ENCODE measurements around the gene SCFD2. TPM values are rescaled to one million over a fixed set of nuclear protein-coding genes. Genes with fewer than 3 reads are reported as not detected.
A peak's percentile ranks its signal among the peaks of the same experiment; 100 is the strongest.

Gene SCFD2
- polyA plus RNA-seq, 3 donors, result 5.4 to 9.4 (median 6.7) TPM

- no peak for DNase-seq
- H3K27me3 Mint-ChIP-seq (ENCODE audit: low read depth in 3 of 3), result peaks cover 1 to 4% (median 2%) of the 10 kb centered on the region in 3 donors
Measured at GRCh38 chr4:52846502-52846901, 519.4 kb downstream of the SCFD2 start.

GRCh38 chr4:52844596-52844995 is 521.3 kb downstream of the SCFD2 start:
- DNase-seq, result no peak
- Mint-ChIP-seq H3K36me3 (no peaks in the 10 kb centered on the region), H3K27me3 (ENCODE audit: low read depth in 3 of 3) (peaks cover 1 to 5% (median 2%) of the 10 kb centered on the region in 3 donors), H3K4me1 (peaks cover 20% of the 10 kb centered on the region), H3K27ac (peak overlapping the region in 4 of 7 donors; percentile 37 to 70 (median 44)), H3K4me3 (no peak overlapping the region), H3K9me3 (peaks cover 0 to 5% (median 0%) of the 10 kb centered on the region in 7 donors)
- Histone ChIP-seq H3K27me3 (ENCODE audit: control insufficient read depth in 2 of 2, insufficient read depth in 2 of 2, low read length in 2 of 2) (no peaks in the 10 kb centered on the region), H3K4me2 (replicated peaks; ENCODE audit: extremely low read depth, low read length, poor library complexity, severe bottlenecking) (no peak overlapping the region), H3K4me1 (ENCODE audit: control insufficient read depth in 1 of 2, insufficient read depth in 2 of 2, low read length in 2 of 2) (peaks cover 16 to 17% of the 10 kb centered on the region in 2 donors), H3K9ac (ENCODE audit: insufficient read depth, low read length, poor library complexity, severe bottlenecking) (no peak overlapping the region), H3K79me2 (ENCODE audit: insufficient read depth, low read length) (no peaks in the 10 kb centered on the region), H2AFZ (ENCODE audit: insufficient read depth, low read depth, low read length, poor library complexity, severe bottlenecking) (no peak overlapping the region), H3K4me3 (replicated peaks in 1 of 3; ENCODE audit: low read depth in 2 of 3, low read length in 3 of 3) (no peak overlapping the region), H3K9me3 (replicated peaks in 1 of 2; ENCODE audit: control insufficient read depth in 1 of 2, insufficient read depth in 1 of 2, low read length in 2 of 2) (no peaks in the 10 kb centered on the region), H4K20me1 (ENCODE audit: insufficient read depth, low read length) (no peaks in the 10 kb centered on the region), H3K36me3 (replicated peaks in 1 of 2; ENCODE audit: control insufficient read depth in 1 of 2, insufficient read depth in 2 of 2, low read length in 2 of 2) (no peaks in the 10 kb centered on the region), H3K27ac (ENCODE audit: low read depth in 1 of 2, low read length in 2 of 2) (peak overlapping the region in 1 of 2 donors; percentile 72)
- intact Hi-C loops (cut with micrococcal nuclease), result no loop called here
- TF ChIP-seq CTCF (IDR thresholded peaks at IDR 0.05), result no peak
- WGBS (ENCODE audit: insufficient coverage), result 100% methylated on average over 1 of the region's 2 CpGs

More at GRCh38 chr4:52846502-52846901, 519.4 kb downstream of the SCFD2 start:
- Histone ChIP-seq H3K9me3 (replicated peaks in 1 of 2; ENCODE audit: control insufficient read depth in 1 of 2, insufficient read depth in 1 of 2, low read length in 2 of 2) (no peaks in the 10 kb centered on the region), H4K20me1 (ENCODE audit: insufficient read depth, low read length) (no peaks in the 10 kb centered on the region), H3K9ac (ENCODE audit: insufficient read depth, low read length, poor library complexity, severe bottlenecking) (no peak overlapping the region), H3K27me3 (ENCODE audit: control insufficient read depth in 2 of 2, insufficient read depth in 2 of 2, low read length in 2 of 2) (no peaks in the 10 kb centered on the region), H3K27ac (ENCODE audit: low read depth in 1 of 2, low read length in 2 of 2) (no peak overlapping the region), H2AFZ (ENCODE audit: insufficient read depth, low read depth, low read length, poor library complexity, severe bottlenecking) (no peak overlapping the region), H3K4me2 (replicated peaks; ENCODE audit: extremely low read depth, low read length, poor library complexity, severe bottlenecking) (no peak overlapping the region), H3K4me1 (ENCODE audit: control insufficient read depth in 1 of 2, insufficient read depth in 2 of 2, low read length in 2 of 2) (peaks cover 16 to 17% of the 10 kb centered on the region in 2 donors), H3K79me2 (ENCODE audit: insufficient read depth, low read length) (no peaks in the 10 kb centered on the region), H3K4me3 (replicated peaks in 1 of 3; ENCODE audit: low read depth in 2 of 3, low read length in 3 of 3) (no peak overlapping the region), H3K36me3 (replicated peaks in 1 of 2; ENCODE audit: control insufficient read depth in 1 of 2, insufficient read depth in 2 of 2, low read length in 2 of 2) (no peaks in the 10 kb centered on the region)
- H3K36me3 Mint-ChIP-seq, result no peaks in the 10 kb centered on the region
- no peak overlapping the region for H3K27ac Mint-ChIP-seq
- WGBS (ENCODE audit: insufficient coverage), result 89% methylated on average over 1 of the region's 2 CpGs
- intact Hi-C loops (cut with micrococcal nuclease), result no loop called here
- H3K4me1 Mint-ChIP-seq, result peaks cover 20% of the 10 kb centered on the region
- TF ChIP-seq CTCF (IDR thresholded peaks at IDR 0.05), result no peak
- H3K9me3 Mint-ChIP-seq, result peaks cover 0 to 5% (median 0%) of the 10 kb centered on the region in 7 donors
- no peak overlapping the region for H3K4me3 Mint-ChIP-seq
